HepG2 (cell line): ENCODE measurements around the gene SLC29A3. TPM values are rescaled to one million over a fixed set of nuclear protein-coding genes. Genes with fewer than 3 reads are reported as not detected.
A peak's percentile ranks its signal among the peaks of the same experiment; 100 is the strongest.

Experiments
- ARNTL ChIP-seq: sonication (generic); formaldehyde crosslinking; IDR thresholded peaks from 2 replicates; pipeline ENCODE4 v1.4.0; 2020; ENCODE audit warnings: mild to moderate bottlenecking, missing genetic modification reagents
- CAMTA2 ChIP-seq: sonication (generic); formaldehyde crosslinking; IDR thresholded peaks from 2 replicates; pipeline ENCODE4 v1.4.0; 2020; ENCODE audit warnings: mild to moderate bottlenecking, missing genetic modification reagents, borderline replicate concordance
- CCAR2 ChIP-seq: fragments of 200-400 bp; formaldehyde crosslinking; optimal IDR thresholded peaks from 2 replicates; pipeline ENCODE3; 2018; ENCODE audit warnings: low read depth, mild to moderate bottlenecking, low read length, moderate library complexity
- ERF ChIP-seq: IDR thresholded peaks from 2 replicates; pipeline ENCODE4 v1.6.1; 2018; ENCODE audit warnings: missing biosample characterization, missing genetic modification reagents
- GABPB1 ChIP-seq: IDR thresholded peaks from 2 replicates; pipeline ENCODE4 v1.6.1; 2016; ENCODE audit warnings: mild to moderate bottlenecking, missing genetic modification reagents, moderate library complexity, missing compliant biosample characterization
- HDAC1 ChIP-seq: sonication (generic); formaldehyde crosslinking; IDR thresholded peaks from 2 replicates; pipeline ENCODE4 v1.5.1; 2020; ENCODE audit warnings: mild to moderate bottlenecking, missing genetic modification reagents
- HIVEP1 ChIP-seq: sonication (generic); formaldehyde crosslinking; IDR thresholded peaks from 2 replicates; pipeline ENCODE4 v1.4.0; 2020; ENCODE audit warnings: mild to moderate bottlenecking, missing genetic modification reagents
- HMGXB4 ChIP-seq, 2 experiments: sonication (generic) in 1 of 2; formaldehyde crosslinking in 1 of 2; IDR thresholded peaks; 2 replicates each; pipeline versions ENCODE4 v1.4.0 to v1.6.1; 2018 to 2020; ENCODE audit warnings: missing genetic modification reagents in 2 of 2, borderline replicate concordance in 1 of 2, low read depth in 1 of 2, mild to moderate bottlenecking in 1 of 2, missing biosample characterization in 1 of 2
- HNF4A ChIP-seq: sonication (generic); formaldehyde crosslinking; IDR thresholded peaks from 2 replicates; pipeline ENCODE4 v1.4.0; 2020; ENCODE audit warnings: missing genetic modification reagents
- HNRNPL ChIP-seq: fragments of 200-400 bp; formaldehyde crosslinking; IDR thresholded peaks from 2 replicates; pipeline ENCODE4 v1.6.1; 2017; ENCODE audit warnings: mild to moderate bottlenecking, low read depth, low read length
- KLF15 ChIP-seq: sonication (generic); formaldehyde crosslinking; IDR thresholded peaks from 2 replicates; pipeline ENCODE4 v1.8.1; 2023; ENCODE audit warnings: borderline replicate concordance, mild to moderate bottlenecking, inconsistent platforms, missing genetic modification reagents, mixed read lengths
- MTA1 ChIP-seq: sonication (generic); formaldehyde crosslinking; IDR thresholded peaks from 2 replicates; pipeline ENCODE4 v1.4.0; 2020; ENCODE audit warnings: missing genetic modification reagents, mild to moderate bottlenecking, borderline replicate concordance
- MZF1 ChIP-seq: sonication (generic); formaldehyde crosslinking; IDR thresholded peaks from 2 replicates; pipeline ENCODE4 v1.8.1; 2023; ENCODE audit warnings: mild to moderate bottlenecking, missing genetic modification reagents, borderline replicate concordance
- NR2F2 ChIP-seq: IDR thresholded peaks from 2 replicates; pipeline ENCODE4 v1.6.1; 2012; ENCODE audit warnings: low read depth, inconsistent platforms, borderline replicate concordance
- RFX3 ChIP-seq: IDR thresholded peaks from 2 replicates; pipeline ENCODE4 v1.6.1; 2016; ENCODE audit warnings: missing biosample characterization, missing genetic modification reagents
- RFXANK ChIP-seq: IDR thresholded peaks from 2 replicates; pipeline ENCODE4 v1.6.1; 2016
- SRY ChIP-seq: sonication (generic); formaldehyde crosslinking; IDR thresholded peaks from 2 replicates; pipeline ENCODE4 v1.8.0; 2022; ENCODE audit warnings: mild to moderate bottlenecking, missing genetic modification reagents
- WIZ ChIP-seq: sonication (generic); formaldehyde crosslinking; IDR thresholded peaks from 2 replicates; pipeline ENCODE4 v1.5.1; 2020; ENCODE audit warnings: mild to moderate bottlenecking, missing genetic modification reagents
- YY1 ChIP-seq: IDR thresholded peaks from 2 replicates; pipeline ENCODE4 v1.6.1; 2011; ENCODE audit warnings: low read length, low read depth, moderate library complexity, mild to moderate bottlenecking; ENCODE audit not compliant: insufficient read depth, insufficient replicate concordance
- ZNF263 ChIP-seq: sonication (generic); formaldehyde crosslinking; IDR thresholded peaks from 2 replicates; pipeline ENCODE4 v1.4.0; 2020; ENCODE audit warnings: missing genetic modification reagents
- ZNF691 ChIP-seq: sonication (generic); formaldehyde crosslinking; IDR thresholded peaks from 2 replicates; pipeline ENCODE4 v1.4.0; 2020; ENCODE audit warnings: missing genetic modification reagents, low read depth, mild to moderate bottlenecking, borderline replicate concordance
- ZSCAN31 ChIP-seq: sonication (generic); formaldehyde crosslinking; IDR thresholded peaks from 2 replicates; pipeline ENCODE4 v1.5.0; 2020; ENCODE audit warnings: low read depth, mild to moderate bottlenecking, missing genetic modification reagents
- ZSCAN9 ChIP-seq: IDR thresholded peaks from 2 replicates; pipeline ENCODE4 v1.6.1; 2016; ENCODE audit warnings: borderline replicate concordance
- polyA plus RNA-seq, 8 experiments: library from polyadenylated mRNA; depleted of rRNA in 3 of 8; stranded (reverse) in 7 of 8; unstranded in 1 of 8; fragments of >200 nt; fragmentation: Illumina TruSeq in 4 of 8; extraction: Trizol in 4 of 8; gene quantifications; 2 replicates each; pipeline versions ENCODE4 v1.2.1 to v1.2.3, GENCODE V29; 2011 to 2016; ENCODE audit warnings: low read depth in 4 of 8, missing spikeins in 1 of 8, mixed read lengths in 1 of 8; ENCODE audit not compliant: insufficient read depth in 1 of 8
- total RNA-seq, 5 experiments: library from RNA; depleted of rRNA; stranded (reverse); fragments of >200 nt; fragmentation: Illumina TruSeq; extraction: Trizol; gene quantifications; 2 replicates each; pipeline ENCODE4 v1.2.3, GENCODE V29; 2016; ENCODE audit warnings: low read depth in 1 of 5
- TF ChIP-seq, protein P1 (sequence below): sonication (generic); formaldehyde crosslinking; IDR thresholded peaks from 2 replicates; pipeline ENCODE4 v1.5.1; 2020; ENCODE audit warnings: mild to moderate bottlenecking, missing genetic modification reagents

SLC29A3 gene
- total and polyA plus RNA-seq, 2 of the 13 experiments (the other 11 are each of a cell fraction or from before 2014, with no cell fraction given) = 8.6 to 11.8 TPM

GRCh38 chr10:71347587-71348395 lies 28.7 kb downstream of the SLC29A3 start (continued):
- TF ChIP-seq YY1 = peak; percentile 58
- TF ChIP-seq ERF = peak; percentile 92
- peak; percentile 77 for TF ChIP-seq ARNTL (CRISPR knock-in tag)
- peak; percentile 65; the same call in 1 of the 2 replicates for TF ChIP-seq HNRNPL
- TF ChIP-seq ZNF263 (CRISPR knock-in tag) = peak; percentile 65; the same call in 1 of the 2 replicates
- peak; percentile 80 for TF ChIP-seq HDAC1 (CRISPR knock-in tag)
- peak; percentile 78 for TF ChIP-seq ZSCAN9 (CRISPR knock-in tag)
- TF ChIP-seq HIVEP1 (CRISPR knock-in tag) = peak; percentile 46; the same call in 1 of the 2 replicates
- TF ChIP-seq CAMTA2 (CRISPR knock-in tag) = peak; percentile 59; the same call in 1 of the 2 replicates
- peak; percentile 75 for TF ChIP-seq HNF4A (CRISPR knock-in tag)
- TF ChIP-seq, protein P1, sequence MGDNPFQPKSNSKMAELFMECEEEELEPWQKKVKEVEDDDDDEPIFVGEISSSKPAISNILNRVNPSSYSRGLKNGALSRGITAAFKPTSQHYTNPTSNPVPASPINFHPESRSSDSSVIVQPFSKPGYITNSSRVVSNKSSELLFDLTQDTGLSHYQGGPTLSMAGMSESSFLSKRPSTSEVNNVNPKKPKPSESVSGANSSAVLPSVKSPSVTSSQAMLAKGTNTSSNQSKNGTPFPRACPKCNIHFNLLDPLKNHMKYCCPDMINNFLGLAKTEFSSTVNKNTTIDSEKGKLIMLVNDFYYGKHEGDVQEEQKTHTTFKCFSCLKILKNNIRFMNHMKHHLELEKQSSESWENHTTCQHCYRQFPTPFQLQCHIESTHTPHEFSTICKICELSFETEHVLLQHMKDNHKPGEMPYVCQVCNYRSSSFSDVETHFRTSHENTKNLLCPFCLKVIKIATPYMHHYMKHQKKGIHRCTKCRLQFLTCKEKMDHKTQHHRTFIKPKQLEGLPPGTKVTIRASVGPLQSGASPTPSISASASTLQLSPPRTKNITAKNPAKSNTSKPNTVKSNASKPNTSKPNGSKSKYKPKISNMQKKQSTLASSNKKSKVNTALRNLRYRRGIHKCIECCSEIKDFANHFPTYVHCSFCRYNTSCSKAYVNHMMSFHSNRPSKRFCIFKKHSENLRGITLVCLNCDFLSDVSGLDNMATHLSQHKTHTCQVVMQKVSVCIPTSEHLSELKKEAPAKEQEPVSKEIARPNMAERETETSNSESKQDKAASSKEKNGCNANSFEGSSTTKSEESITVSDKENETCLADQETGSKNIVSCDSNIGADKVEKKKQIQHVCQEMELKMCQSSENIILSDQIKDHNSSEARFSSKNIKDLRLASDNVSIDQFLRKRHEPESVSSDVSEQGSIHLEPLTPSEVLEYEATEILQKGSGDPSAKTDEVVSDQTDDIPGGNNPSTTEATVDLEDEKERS (CRISPR knock-in tag) = peak; percentile 84; the same call in 1 of the 2 replicates
- no peak for TF ChIP-seq KLF15 (CRISPR knock-in tag)
- peak; percentile 80; the same call in 1 of the 2 replicates for TF ChIP-seq ZNF691 (CRISPR knock-in tag)
- peak; percentile 17; the same call in 1 of the 2 replicates for TF ChIP-seq NR2F2
- no peak for TF ChIP-seq RFXANK (CRISPR knock-in tag)
- TF ChIP-seq MZF1 = no peak
- TF ChIP-seq WIZ (CRISPR knock-in tag) = no peak
- peak; percentile 63; the same call in 1 of the 2 replicates for TF ChIP-seq ZSCAN31 (CRISPR knock-in tag)
- peak; percentile 76; the same call in 1 of the 2 replicates for TF ChIP-seq SRY (CRISPR knock-in tag)
- 0 out of 2 replicates have a peak, but pooled peaks have one; percentile 26 for TF ChIP-seq RFX3 (CRISPR knock-in tag)
- TF ChIP-seq HMGXB4 (CRISPR knock-in tag; IDR thresholded peaks at IDR 0.05; ENCODE audit: borderline replicate concordance in 1 of 2, low read depth in 1 of 2) = peak in 1 of 2 experiments; percentile 70; a peak in 2 of 4 replicates
- TF ChIP-seq GABPB1 (CRISPR knock-in tag) = peak; percentile 81
- TF ChIP-seq MTA1 (CRISPR knock-in tag) = peak; percentile 83; the same call in 1 of the 2 replicates
- TF ChIP-seq CCAR2 = peak; percentile 49
